Thyroid gland (tissue), 4 donors: ENCODE data around the gene TMEM266. TPM values are rescaled to one million over a fixed set of nuclear protein-coding genes. Genes with fewer than 3 reads are reported as not detected.

Experiments used
- DNase-seq, 2 donors: peaks; one replicate each; pipeline ENCODE4 v3.0.0-alpha.2; 2019
- H3K27ac ChIP-seq, 3 donors: fragments of 200-600 bp; sonication (generic); 1 replicate in 2 of 3; 2 replicates in 1 of 3; pipeline ENCODE4 v1.5.1; 2016 to 2019; ENCODE audit warnings: mild to moderate bottlenecking in 1 of 3, moderate library complexity in 1 of 3
- H3K27me3 ChIP-seq: fragments of 200-600 bp; sonication (generic); one replicate; pipeline ENCODE4 v1.5.1; 2019
- H3K36me3 ChIP-seq, 2 donors: fragments of 200-600 bp; sonication (generic); one replicate each; pipeline ENCODE4 v1.5.1; 2016 to 2019
- H3K4me1 ChIP-seq, 2 donors: fragments of 200-600 bp; sonication (generic); one replicate each; pipeline ENCODE4 v1.5.1; 2017 to 2019
- H3K4me3 ChIP-seq, 3 donors: fragments of 200-600 bp; sonication (generic); replicated peaks in 1 of 3; 1 replicate in 2 of 3; 2 replicates in 1 of 3; pipeline ENCODE4 v1.5.1; 2016; ENCODE audit warnings: mild to moderate bottlenecking in 1 of 3
- H3K9me3 ChIP-seq: fragments of 200-600 bp; sonication (generic); one replicate; pipeline ENCODE4 v1.5.1; 2017
- CTCF ChIP-seq, 6 experiments: fragments of 200-600 bp in 3 of 6; fragments of 450-650 bp in 3 of 6; sonication (generic) in 3 of 6; IDR thresholded peaks; one replicate each; pipeline ENCODE4 v1.5.1; 2016 to 2019; ENCODE audit warnings: antibody characterized with exemption in 6 of 6, mild to moderate bottlenecking in 2 of 6, inconsistent platforms in 1 of 6, moderate library complexity in 1 of 6
- POLR2A ChIP-seq, 2 donors: fragments of 450-650 bp; IDR thresholded peaks; one replicate each; pipeline ENCODE4 v1.6.1; 2017; ENCODE audit warnings: antibody characterized with exemption in 2 of 2, mild to moderate bottlenecking in 2 of 2, moderate library complexity in 1 of 2
- WGBS, 2 donors: methylation state at CpG; one replicate each; pipeline ENCODE4 v1.1.5; 2017; 5-methylcytosine and 5-hydroxymethylcytosine counted together
- intact Hi-C: fragments of 100-400 bp; cut with DNase I; formaldehyde crosslinking; loops from one replicate; pipeline ENCODE4 v1.15.1; 2023
- total RNA-seq, 4 donors: library from RNA; depleted of rRNA; stranded (reverse); fragments of >200 nt; gene quantifications; one replicate each; pipeline ENCODE4 v1.2.3, GENCODE V29; 2016

Gene TMEM266
- total RNA-seq, 4 donors from 2014 or later: not detected

- Histone ChIP-seq H3K9me3 (no peaks in the 10 kb centered on the region), H3K4me1 (no peaks in the 10 kb centered on the region), H3K36me3 (no peaks in the 10 kb centered on the region), H3K27ac (no peak overlapping the region), H3K4me3 (no peak overlapping the region), H3K27me3 (no peaks in the 10 kb centered on the region)
- intact Hi-C loops: no loop called here
- TF ChIP-seq CTCF (IDR thresholded peaks at IDR 0.05): no peak
- TF ChIP-seq POLR2A (IDR thresholded peaks at IDR 0.05): no peak
- DNase-seq: no peak
Observed at GRCh38 chr15:76075046-76075445, 15.3 kb downstream of the TMEM266 start.

- TF ChIP-seq CTCF (IDR thresholded peaks at IDR 0.05): no peak
- TF ChIP-seq POLR2A (IDR thresholded peaks at IDR 0.05): no peak
- no peaks in the 10 kb centered on the region for H3K4me1 ChIP-seq
- DNase-seq: no peak
- WGBS, 2 donors: 66% methylated on average over 5 of the region's 5 CpGs
- H3K36me3 ChIP-seq: no peaks in the 10 kb centered on the region
- H3K27me3 ChIP-seq: no peaks in the 10 kb centered on the region
- intact Hi-C loops: no loop called here
- no peaks in the 10 kb centered on the region for H3K9me3 ChIP-seq
- no peak overlapping the region for H3K4me3 ChIP-seq
- no peak overlapping the region for H3K27ac ChIP-seq
Observed at GRCh38 chr15:76078285-76078877, 18.6 kb downstream of the TMEM266 start.

DNA sequence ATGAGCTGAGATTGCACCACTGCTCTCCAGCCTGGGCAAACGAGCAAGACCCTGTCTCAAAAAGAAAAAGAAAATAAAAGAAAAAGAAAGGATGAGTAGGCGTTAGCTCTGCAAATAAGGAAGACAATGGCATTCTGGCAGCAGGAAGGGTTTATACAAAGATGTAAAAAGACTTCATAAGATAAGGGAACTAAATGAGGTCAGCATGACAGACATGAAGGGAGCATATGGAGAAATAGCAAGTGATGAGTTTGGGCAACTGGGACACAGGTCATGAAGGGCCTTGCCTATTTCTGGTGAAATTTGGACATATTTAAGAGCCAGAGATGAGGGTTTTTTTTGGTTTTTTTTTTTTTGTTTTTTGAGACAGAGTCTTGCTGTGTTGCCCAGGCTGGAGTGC is 24.5 kb downstream of the TMEM266 start:
- TF ChIP-seq CTCF (IDR thresholded peaks at IDR 0.05): no peak
- TF ChIP-seq POLR2A (IDR thresholded peaks at IDR 0.05): no peak
- Histone ChIP-seq H3K4me3 (no peak overlapping the region), H3K36me3 (no peaks in the 10 kb centered on the region), H3K9me3 (no peaks in the 10 kb centered on the region), H3K4me1 (no peaks in the 10 kb centered on the region), H3K27ac (no peak overlapping the region), H3K27me3 (no peaks in the 10 kb centered on the region)
- no peak for DNase-seq
- 89 to 95% methylated on average over 2 of the region's 2 CpGs for WGBS, 2 donors
- intact Hi-C loops: no loop called here

- 13 to 32% methylated on average over 3 of the region's 3 CpGs for WGBS, 2 donors
- H3K4me1 ChIP-seq: no peaks in the 10 kb centered on the region
- TF ChIP-seq POLR2A (IDR thresholded peaks at IDR 0.05): no peak
- no peak for TF ChIP-seq CTCF (IDR thresholded peaks at IDR 0.05)
- no peak overlapping the region for H3K4me3 ChIP-seq
- no peak overlapping the region for H3K27ac ChIP-seq
- intact Hi-C loops: no loop called here
- no peaks in the 10 kb centered on the region for H3K9me3 ChIP-seq
- H3K27me3 ChIP-seq: no peaks in the 10 kb centered on the region
- H3K36me3 ChIP-seq: no peaks in the 10 kb centered on the region
- no peak for DNase-seq
Observed at GRCh38 chr15:76098685-76099084, 38.9 kb downstream of the TMEM266 start.

DNA sequence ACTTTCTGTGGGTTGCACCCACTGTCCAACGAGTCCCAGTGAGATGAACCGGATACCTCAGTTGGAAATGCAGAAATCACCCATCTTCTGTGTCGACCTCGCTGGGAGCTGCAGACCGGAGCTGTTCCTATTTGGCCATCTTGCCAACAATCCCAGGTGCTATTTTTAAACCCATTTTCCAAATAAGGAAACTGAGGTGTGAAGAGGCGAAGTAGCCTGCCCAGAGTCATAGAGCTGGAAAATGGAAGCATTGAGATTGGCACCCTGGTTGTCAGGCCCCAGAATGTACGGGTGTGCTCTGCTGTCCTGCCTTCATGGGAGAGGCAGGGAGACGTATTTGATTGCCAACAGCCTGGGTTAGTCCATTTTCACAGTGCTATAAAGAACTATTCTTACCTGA is 39.6 kb downstream of the TMEM266 start:
- no peaks in the 10 kb centered on the region for H3K9me3 ChIP-seq
- intact Hi-C loops: no loop called here
- no peaks in the 10 kb centered on the region for H3K4me1 ChIP-seq
- no peak overlapping the region for H3K4me3 ChIP-seq
- no peak for DNase-seq
- 77 to 89% methylated on average over 8 of the region's 8 CpGs for WGBS, 2 donors
- H3K27me3 ChIP-seq: no peaks in the 10 kb centered on the region
- no peak overlapping the region for H3K27ac ChIP-seq
- TF ChIP-seq CTCF (IDR thresholded peaks at IDR 0.05): no peak
- no peak for TF ChIP-seq POLR2A (IDR thresholded peaks at IDR 0.05)
- H3K36me3 ChIP-seq: no peaks in the 10 kb centered on the region
